Superior temporal gyrus (tissue), 1 donor: ENCODE measurements around the gene C10orf120.

Source experiments
- DNase-seq: peaks from one replicate; pipeline ENCODE4 v3.0.0-alpha.2; 2016; ENCODE audit errors: extremely low spot score

C10orf120 gene

GRCh38 chr10:122699796-122700455 lies at the start of gene C10orf120:
Gene C10orf120, minus strand, starts transcription at chr10:122699846. Its CDS starts 56 bp downstream, at chr10:122699790.
- DNase-seq, result no peak

DNA sequence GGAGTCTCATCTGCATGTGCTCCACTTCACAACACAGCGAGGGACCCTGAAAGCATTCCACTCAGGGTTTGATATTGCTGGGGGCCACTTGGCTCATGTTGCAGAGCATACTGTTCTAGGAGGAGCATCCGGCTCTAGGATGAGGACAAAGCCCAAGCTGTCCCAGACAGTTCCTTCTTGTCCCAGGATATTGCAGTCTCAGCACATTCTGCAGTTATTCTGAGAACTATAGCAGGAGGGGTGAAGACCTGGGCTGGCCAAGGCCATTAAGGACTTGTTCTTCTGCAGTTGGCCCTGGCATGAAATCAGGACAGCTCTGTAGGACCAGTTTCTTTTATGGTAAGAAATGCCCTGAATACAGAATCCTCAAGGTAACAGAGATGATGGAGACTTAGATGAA lies 48.9 kb upstream of the C10orf120 start:
- DNase-seq, result no peak

DNA sequence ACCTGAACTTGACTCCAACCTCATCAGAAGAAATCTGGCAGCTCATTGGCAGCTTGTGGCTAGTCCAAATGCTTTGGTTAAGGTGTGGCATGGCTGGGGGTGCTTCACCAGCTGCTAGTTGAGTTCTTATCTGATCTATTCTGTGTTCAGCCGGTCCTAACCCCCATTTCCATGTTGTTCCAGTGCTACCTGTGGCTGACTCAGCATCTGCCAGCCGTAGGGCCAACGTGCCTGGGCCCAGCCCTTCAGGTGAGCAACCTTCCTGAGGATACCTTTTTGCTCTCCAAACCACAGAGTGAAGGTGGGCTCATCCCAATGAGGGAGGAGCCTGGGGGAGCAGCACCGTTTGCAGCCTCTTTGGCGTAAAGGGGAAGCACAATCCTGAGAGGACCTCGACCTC lies 46.8 kb upstream of the C10orf120 start:
- no peak for DNase-seq

DNA sequence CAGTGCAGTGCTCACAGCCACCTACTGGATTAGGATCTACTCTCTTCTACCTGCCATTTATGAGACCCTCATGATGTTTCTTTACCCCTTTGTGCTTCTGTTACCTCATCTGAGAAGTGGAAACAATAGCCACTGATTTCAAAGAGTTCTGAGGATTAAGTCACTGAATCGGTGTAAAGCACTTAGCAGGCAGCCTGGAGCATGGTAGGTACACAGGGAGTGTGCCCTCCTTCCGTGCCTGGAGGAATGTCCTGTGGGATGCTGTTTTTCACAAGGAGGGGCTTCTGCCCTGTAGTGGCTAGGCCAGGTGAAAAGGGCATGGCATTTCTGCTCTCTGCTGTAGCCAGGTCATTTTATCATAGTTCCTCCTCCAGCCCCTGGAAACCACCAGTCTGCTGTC lies 44.6 kb upstream of the C10orf120 start:
- DNase-seq, result no peak

DNA sequence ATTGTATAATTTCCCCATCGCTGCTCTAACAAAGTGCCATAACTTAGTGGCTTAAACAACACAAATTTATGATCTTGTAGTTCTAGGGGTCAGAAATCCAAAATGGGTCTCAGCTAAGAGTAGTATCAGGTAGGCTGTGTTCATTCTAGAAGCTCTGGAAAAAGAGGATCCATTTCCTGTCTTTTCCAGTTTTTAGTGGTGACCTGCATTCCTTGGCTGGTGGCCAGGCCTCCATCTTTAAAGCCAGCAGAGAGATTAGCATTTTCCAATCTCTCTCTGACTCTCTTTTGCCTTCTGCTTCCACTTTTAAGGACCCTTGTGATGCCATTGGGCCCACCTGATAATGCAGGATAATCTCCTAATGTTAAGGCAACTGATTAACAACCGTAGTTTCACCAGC lies 41.0 kb upstream of the C10orf120 start:
- no peak for DNase-seq

- DNase-seq, result peak; percentile 22
These were observed 38.4 kb upstream of the C10orf120 start for GRCh38 chr10:122738031-122738430.

DNA sequence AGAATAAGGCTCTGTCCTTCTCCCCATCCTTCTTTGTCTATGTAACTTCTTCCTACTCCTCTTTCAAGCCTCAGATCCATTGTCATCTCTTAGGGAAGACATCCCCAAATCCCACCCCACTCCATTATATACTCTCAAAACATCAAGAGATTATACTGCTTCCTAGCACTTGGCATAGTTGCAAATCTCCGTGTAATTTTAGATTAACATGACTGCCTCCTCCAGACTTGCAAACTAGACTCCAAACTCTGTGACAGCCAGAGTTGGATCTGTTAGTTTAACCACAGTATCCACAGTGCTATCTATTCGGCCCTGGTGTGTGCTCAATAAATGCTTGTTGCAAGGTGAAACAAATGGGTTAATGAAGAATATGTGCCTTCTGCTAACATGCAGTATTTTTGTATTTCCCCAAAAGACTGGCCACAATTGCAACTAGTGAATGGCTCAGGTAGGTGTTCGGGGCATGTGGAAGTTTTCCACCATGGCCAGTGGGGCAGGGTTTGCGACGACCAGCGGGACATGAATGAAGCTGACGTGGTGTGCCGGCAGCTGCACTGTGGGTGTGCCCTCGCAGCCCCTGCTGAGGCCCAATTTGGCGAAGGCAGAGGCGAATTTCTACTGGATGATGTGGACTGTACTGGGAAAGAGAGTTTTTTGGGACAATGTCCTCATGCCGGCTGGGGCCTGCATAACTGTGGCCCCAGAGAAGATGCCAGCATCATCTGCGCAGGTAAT lies 34.5 kb upstream of the C10orf120 start:
- DNase-seq, result no peak

DNA sequence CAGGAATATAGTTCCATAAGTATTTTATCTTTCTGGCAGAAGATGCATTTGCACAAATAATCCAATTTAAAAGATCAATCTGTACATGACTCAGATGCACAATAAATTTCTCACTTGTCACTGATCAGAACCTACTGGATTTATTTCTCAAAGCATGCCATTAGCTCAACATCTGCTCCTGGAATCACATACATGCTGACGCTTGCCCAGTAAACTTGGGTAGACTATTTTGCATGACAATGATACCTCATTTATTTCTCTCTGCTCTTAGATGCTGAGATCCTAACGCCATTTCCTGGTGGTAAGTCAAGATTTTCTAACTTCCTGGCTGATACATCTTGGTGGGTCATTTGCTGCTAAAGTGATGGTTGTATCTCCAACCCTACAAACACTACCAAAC lies 33.8 kb upstream of the C10orf120 start:
- DNase-seq, result no peak

- DNase-seq, result no peak
These were observed 30.6 kb upstream of the C10orf120 start for GRCh38 chr10:122730238-122730637.

- DNase-seq, result no peak
These were observed 29.5 kb upstream of the C10orf120 start for GRCh38 chr10:122729126-122729525.

GRCh38 chr10:122727426-122727825 lies 27.8 kb upstream of the C10orf120 start:
- DNase-seq, result no peak

DNA sequence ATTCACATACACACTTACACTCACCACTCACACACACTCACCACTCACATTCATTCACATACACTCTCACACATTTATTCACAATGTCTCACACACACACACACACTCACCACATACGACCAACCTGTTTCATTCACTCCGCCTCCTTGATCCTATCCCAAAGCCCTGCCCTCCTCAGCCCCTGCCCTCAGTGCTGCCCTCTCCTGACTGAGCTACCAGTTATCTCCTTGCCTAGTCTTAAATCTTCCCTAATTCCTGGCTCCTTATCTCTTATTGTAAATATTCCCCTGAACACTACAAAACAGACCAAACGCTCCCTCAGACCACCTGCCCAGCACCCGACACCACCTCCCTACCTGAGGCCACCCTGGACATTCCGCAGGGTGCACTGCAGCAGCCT lies 26.1 kb upstream of the C10orf120 start:
- DNase-seq, result no peak

DNA sequence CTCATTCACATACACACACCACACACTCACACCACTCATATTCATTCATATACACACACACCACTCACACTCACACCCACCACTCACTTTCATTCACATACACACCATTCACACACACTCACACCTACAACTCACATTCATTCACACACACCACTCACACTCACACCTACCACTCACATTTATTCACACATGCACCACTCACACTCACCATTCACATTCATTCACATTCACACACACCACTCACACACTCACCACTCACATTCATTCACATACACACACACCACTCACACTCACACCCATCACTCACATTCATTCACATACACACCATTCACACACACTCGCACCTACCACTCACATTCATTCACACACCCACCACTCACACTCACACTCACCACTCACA lies 25.4 kb upstream of the C10orf120 start:
- DNase-seq, result no peak

- no peak for DNase-seq
These were observed 21.5 kb upstream of the C10orf120 start for GRCh38 chr10:122721111-122721510.

DNA sequence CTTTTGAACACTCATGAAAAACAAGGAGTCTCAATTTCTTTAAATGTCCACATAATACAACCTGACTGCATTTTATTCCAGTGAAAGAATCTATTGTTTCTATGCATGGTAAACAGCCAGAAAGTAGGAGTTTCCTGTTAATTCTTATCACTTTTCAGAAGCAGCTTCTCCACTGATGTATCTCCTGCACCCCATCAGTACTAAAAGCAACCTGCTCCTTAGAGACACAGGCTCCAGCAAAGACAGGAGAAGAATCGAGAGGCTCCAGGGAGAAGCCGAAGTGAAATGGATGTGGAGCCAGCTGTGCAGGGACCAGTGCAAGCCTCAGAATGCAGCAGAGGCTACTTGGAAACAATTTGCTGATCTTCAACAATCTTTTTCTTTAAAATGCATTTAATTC lies 16.4 kb upstream of the C10orf120 start:
- no peak for DNase-seq

GRCh38 chr10:122715576-122715975 lies 15.9 kb upstream of the C10orf120 start:
- DNase-seq, result no peak

- no peak for DNase-seq
These were observed 13.6 kb upstream of the C10orf120 start for GRCh38 chr10:122713091-122713885.

DNA sequence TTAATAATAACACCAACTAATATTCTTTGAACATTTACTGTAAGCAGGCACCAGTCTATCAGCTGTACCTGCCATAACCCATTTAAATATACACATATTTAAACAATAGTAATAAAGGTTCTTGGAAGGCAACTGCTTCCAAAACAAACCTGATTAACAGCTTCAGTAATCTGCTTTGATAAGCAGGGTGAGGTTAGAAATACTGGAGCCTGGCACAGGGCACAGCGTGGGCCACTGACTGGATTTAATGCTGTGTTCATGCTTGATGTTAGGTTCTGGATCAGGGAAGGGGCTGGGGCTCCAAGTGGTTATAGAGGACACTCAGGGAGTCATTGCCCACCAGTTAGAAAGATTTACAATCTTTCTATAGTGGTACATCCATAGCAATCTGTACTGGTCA lies 10.9 kb upstream of the C10orf120 start:
- no peak for DNase-seq

DNA sequence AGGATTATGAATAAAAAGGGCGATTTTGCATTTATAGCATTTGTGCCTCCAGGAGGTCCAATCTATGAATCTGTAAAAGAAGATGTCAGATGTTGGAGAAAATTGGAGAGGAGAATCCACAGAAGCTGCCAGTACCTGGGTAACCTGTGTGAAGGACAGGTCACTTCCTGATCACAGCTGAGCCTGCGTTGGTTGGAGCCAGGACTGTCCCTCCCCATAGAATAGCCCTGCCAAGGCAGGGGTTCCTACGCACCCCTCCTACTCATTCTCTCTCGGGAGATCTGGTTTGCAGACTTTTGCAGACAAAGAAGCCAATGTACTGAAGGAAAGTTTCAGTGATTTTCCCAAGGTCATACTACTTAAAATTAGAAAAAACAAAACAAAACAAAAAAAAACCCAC lies 10.3 kb upstream of the C10orf120 start:
- no peak for DNase-seq

DNA sequence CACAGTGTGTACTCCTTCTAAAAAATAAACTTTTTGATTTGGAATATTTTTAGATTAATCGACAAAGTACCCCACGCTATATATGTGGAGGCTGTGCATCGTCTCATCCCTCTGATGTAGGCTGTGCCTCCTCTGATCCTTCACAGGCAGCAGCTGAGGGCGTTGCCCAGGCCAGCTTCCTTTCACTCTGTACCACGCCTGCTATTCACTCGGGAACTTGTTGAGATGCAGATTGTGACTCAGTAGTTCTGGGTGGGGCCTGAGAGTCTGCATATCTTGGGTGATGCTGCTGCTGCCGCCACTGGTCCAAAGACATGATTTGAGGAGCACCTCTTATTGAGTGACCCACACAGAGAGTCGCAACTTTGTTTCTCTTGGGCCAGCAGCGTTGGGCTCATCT lies 7.9 kb upstream of the C10orf120 start:
- no peak for DNase-seq

- no peak for DNase-seq
These were observed 7.3 kb upstream of the C10orf120 start for GRCh38 chr10:122706947-122707346.

GRCh38 chr10:122706467-122706866 lies 6.8 kb upstream of the C10orf120 start:
- DNase-seq, result no peak
